IMR-90 (cell line): ENCODE measurements around the gene TSPEAR.

Experiments used
- CEBPB ChIP-seq: IDR thresholded peaks from 2 replicates; pipeline ENCODE4 v1.6.1; 2012; ENCODE audit warnings: low read depth, low read length, improper control_type of control experiment
- CHD1 ChIP-seq: IDR thresholded peaks from 2 replicates; pipeline ENCODE4 v1.6.1; 2012; ENCODE audit warnings: low read depth, low read length, improper control_type of control experiment
- CTCF ChIP-seq: conservative IDR thresholded peaks from 2 replicates; pipeline ENCODE4 v1.5.1; 2012; ENCODE audit warnings: mild to moderate bottlenecking, low read depth, low read length, improper control_type of control experiment
- MXI1 ChIP-seq: IDR thresholded peaks from 2 replicates; pipeline ENCODE4 v1.6.1; 2012; ENCODE audit warnings: low read depth, mild to moderate bottlenecking, low read length, moderate library complexity, borderline replicate concordance
- POLR2A ChIP-seq: IDR thresholded peaks from 2 replicates; pipeline ENCODE4 v1.6.1; 2012; ENCODE audit warnings: mild to moderate bottlenecking, low read depth, low read length
- RAD21 ChIP-seq: IDR thresholded peaks from 2 replicates; pipeline ENCODE4 v1.6.1; 2012; ENCODE audit warnings: low read length, improper control_type of control experiment
- RCOR1 ChIP-seq: IDR thresholded peaks from 2 replicates; pipeline ENCODE4 v1.6.1; 2012; ENCODE audit warnings: mild to moderate bottlenecking, low read length, improper control_type of control experiment; ENCODE audit not compliant: insufficient replicate concordance
- SMC3 ChIP-seq: fragments of 150-350 bp; IDR thresholded peaks from 2 replicates; pipeline ENCODE4 v1.6.1; 2016; ENCODE audit warnings: low read depth, mild to moderate bottlenecking, antibody characterized with exemption, low read length, moderate library complexity
- USF2 ChIP-seq: fragments of 150-350 bp; IDR thresholded peaks from 2 replicates; pipeline ENCODE4 v1.6.1; 2017; ENCODE audit warnings: mild to moderate bottlenecking, antibody characterized with exemption, low read length, low read depth

GRCh38 chr21:44462086-44462833 is 249.1 kb downstream of the TSPEAR start:
- no peak for TF ChIP-seq CTCF
- no peak for TF ChIP-seq USF2
- TF ChIP-seq CEBPB: no peak
- no peak for TF ChIP-seq RAD21
- TF ChIP-seq POLR2A: no peak
- TF ChIP-seq CHD1: no peak
- no peak for TF ChIP-seq SMC3
- TF ChIP-seq MXI1: no peak
- no peak for TF ChIP-seq RCOR1
